H9 (cell line): Measurements from ENCODE around the gene PAFAH1B2. TPM values are rescaled to one million over a fixed set of nuclear protein-coding genes. Genes with fewer than 3 reads are reported as not detected.

Experiments used
- DNase-seq: peaks from one replicate; pipeline ENCODE4 v3.0.0-alpha.2; 2017
- H2AFZ ChIP-seq: one replicate; pipeline ENCODE4 v1.6.1; 2013; ENCODE audit warnings: mild to moderate bottlenecking, low read length, control low read depth, moderate library complexity
- H2AK5ac ChIP-seq: 2 replicates; pipeline ENCODE4 v1.6.1; 2013; ENCODE audit warnings: low read length, control low read depth, mixed read lengths; ENCODE audit not compliant: insufficient read length
- H2BK120ac ChIP-seq: one replicate; pipeline ENCODE4 v1.6.1; 2013; ENCODE audit warnings: low read depth, mild to moderate bottlenecking, low read length, control low read depth, inconsistent platforms; ENCODE audit not compliant: poor library complexity, severe bottlenecking
- H2BK12ac ChIP-seq: 2 replicates; pipeline ENCODE4 v1.6.1; 2013; ENCODE audit warnings: low read length, control low read depth, mixed read lengths, low read depth; ENCODE audit not compliant: insufficient read length
- H2BK15ac ChIP-seq: 2 replicates; pipeline ENCODE4 v1.6.1; 2013; ENCODE audit warnings: low read depth, low read length, control low read depth
- H2BK20ac ChIP-seq: one replicate; pipeline ENCODE4 v1.6.1; 2013; ENCODE audit warnings: low read depth, mild to moderate bottlenecking, low read length, control low read depth, inconsistent platforms; ENCODE audit not compliant: poor library complexity, severe bottlenecking
- H2BK5ac ChIP-seq: 2 replicates; pipeline ENCODE4 v1.6.1; 2013; ENCODE audit warnings: low read length, control low read depth, mixed read lengths; ENCODE audit not compliant: insufficient read length
- H3K14ac ChIP-seq: 2 replicates; pipeline ENCODE4 v1.6.1; 2013; ENCODE audit warnings: low read length, control low read depth; ENCODE audit not compliant: insufficient read depth
- H3K18ac ChIP-seq: 2 replicates; pipeline ENCODE4 v1.6.1; 2013; ENCODE audit warnings: low read depth, mild to moderate bottlenecking, mixed read lengths, low read length, control low read depth; ENCODE audit not compliant: insufficient read length
- H3K23ac ChIP-seq: 2 replicates; pipeline ENCODE4 v1.6.1; 2013; ENCODE audit warnings: low read length, control low read depth, mixed read lengths, low read depth; ENCODE audit not compliant: insufficient read length
- H3K23me2 ChIP-seq: 2 replicates; pipeline ENCODE4 v1.6.1; 2013; ENCODE audit warnings: low read depth, mild to moderate bottlenecking, mixed read lengths, low read length, control low read depth; ENCODE audit not compliant: insufficient read length, poor library complexity, severe bottlenecking
- H3K27ac ChIP-seq: 2 replicates; pipeline ENCODE4 v1.5.1; 2013; ENCODE audit warnings: low read length, control low read depth, mixed read lengths, low read depth; ENCODE audit not compliant: insufficient read length
- H3K27me3 ChIP-seq: 2 replicates; pipeline ENCODE4 v1.6.1; 2013; ENCODE audit warnings: low read length, control low read depth, inconsistent platforms; ENCODE audit not compliant: insufficient read depth
- H3K4ac ChIP-seq: 2 replicates; pipeline ENCODE4 v1.6.1; 2013; ENCODE audit warnings: low read depth, mild to moderate bottlenecking, control low read depth, inconsistent platforms, low read length, moderate library complexity
- H3K4me1 ChIP-seq: 2 replicates; pipeline ENCODE4 v1.6.1; 2013; ENCODE audit warnings: low read length, control low read depth, inconsistent platforms; ENCODE audit not compliant: insufficient read depth
- H3K4me2 ChIP-seq: 2 replicates; pipeline ENCODE4 v1.6.1; 2013; ENCODE audit warnings: low read length, control low read depth, mixed read lengths; ENCODE audit not compliant: insufficient read length, insufficient read depth
- H3K56ac ChIP-seq: 2 replicates; pipeline ENCODE4 v1.6.1; 2013; ENCODE audit warnings: low read depth, mild to moderate bottlenecking, mixed read lengths, low read length, control low read depth; ENCODE audit not compliant: insufficient read length
- H3K79me1 ChIP-seq: 2 replicates; pipeline ENCODE4 v1.6.1; 2013; ENCODE audit warnings: low read depth, mild to moderate bottlenecking, moderate library complexity, low read length, control low read depth, inconsistent platforms; ENCODE audit not compliant: insufficient read depth, poor library complexity, severe bottlenecking
- H3K79me2 ChIP-seq: 2 replicates; pipeline ENCODE4 v1.6.1; 2013; ENCODE audit warnings: low read length, control low read depth, inconsistent platforms; ENCODE audit not compliant: insufficient read depth
- H3K9ac ChIP-seq: 2 replicates; pipeline ENCODE4 v1.6.1; 2013; ENCODE audit warnings: low read length, control low read depth, mixed read lengths; ENCODE audit not compliant: insufficient read length; ENCODE audit errors: extremely low read depth
- H3K9me3 ChIP-seq: one replicate; pipeline ENCODE4 v1.6.1; 2013; ENCODE audit warnings: low read depth, low read length, inconsistent platforms; ENCODE audit not compliant: control insufficient read depth
- H3T11ph ChIP-seq: one replicate; pipeline ENCODE4 v1.6.1; 2013; ENCODE audit warnings: mild to moderate bottlenecking, low read length, control low read depth, inconsistent platforms
- H4K20me1 ChIP-seq: one replicate; pipeline ENCODE4 v1.6.1; 2013; ENCODE audit not compliant: control insufficient read depth, insufficient read length, insufficient read depth
- H4K5ac ChIP-seq: 2 replicates; pipeline ENCODE4 v1.6.1; 2013; ENCODE audit warnings: low read depth, mild to moderate bottlenecking, mixed read lengths, low read length, control low read depth; ENCODE audit not compliant: insufficient read length
- H4K8ac ChIP-seq: replicated peaks from 2 replicates; pipeline ENCODE4 v1.6.1; 2013; ENCODE audit warnings: low read length, control low read depth, mixed read lengths, low read depth; ENCODE audit not compliant: insufficient read length
- H4K91ac ChIP-seq: 2 replicates; pipeline ENCODE4 v1.6.1; 2013; ENCODE audit warnings: low read depth, mild to moderate bottlenecking, moderate library complexity, mixed read lengths, low read length, control low read depth; ENCODE audit not compliant: insufficient read length
- H3K27ac Mint-ChIP-seq, 3 experiments: 2 replicates in 2 of 3; 3 replicates in 1 of 3; pipeline ENCODE4 v1.8.0; 2020 to 2021; ENCODE audit warnings: mixed read lengths in 3 of 3, mild to moderate bottlenecking in 1 of 3, moderate library complexity in 1 of 3
- H3K27me3 Mint-ChIP-seq: 2 replicates; pipeline ENCODE4 v1.8.0; 2021; ENCODE audit warnings: low read depth, mild to moderate bottlenecking, moderate library complexity, mixed read lengths
- H3K36me3 Mint-ChIP-seq, 3 experiments: 2 replicates in 2 of 3; 3 replicates in 1 of 3; pipeline ENCODE4 v1.8.0; 2020 to 2021; ENCODE audit warnings: low read depth in 3 of 3, mixed read lengths in 3 of 3; ENCODE audit not compliant: insufficient read depth in 1 of 3
- H3K4me1 Mint-ChIP-seq, 2 experiments: 2 replicates each; pipeline ENCODE4 v1.8.0; 2020; ENCODE audit warnings: mixed read lengths in 2 of 2
- H3K4me3 Mint-ChIP-seq, 2 experiments: 2 replicates in 1 of 2; 3 replicates in 1 of 2; pipeline ENCODE4 v1.8.0; 2020 to 2021; ENCODE audit warnings: mild to moderate bottlenecking in 2 of 2, mixed read lengths in 2 of 2, moderate library complexity in 1 of 2
- H3K9me3 Mint-ChIP-seq, 2 experiments: 2 replicates in 1 of 2; 3 replicates in 1 of 2; pipeline ENCODE4 v1.8.0; 2020; ENCODE audit warnings: mild to moderate bottlenecking in 2 of 2, mixed read lengths in 2 of 2, moderate library complexity in 1 of 2
- WGBS: extraction: QIAGEN DNeasy Blood & Tissue Kit; methylation state at CpG from one replicate; pipeline ENCODE4 v1.1.7; 2013; ENCODE audit warnings: missing lambda C conversion rate, low lambda C conversion rate, mixed read lengths; ENCODE audit not compliant: insufficient read length; ENCODE audit errors: extremely low coverage; 5-methylcytosine and 5-hydroxymethylcytosine counted together
- total RNA-seq: library from RNA; stranded (reverse); gene quantifications from 2 replicates; pipeline ENCODE4 v1.2.1, GENCODE V29; 2021
- TF ChIP-seq, protein P1 (sequence below): fragments of 200-600 bp; sonication (generic); conservative IDR thresholded peaks from 3 replicates; pipeline ENCODE4 v1.8.0; 2021; ENCODE audit warnings: antibody characterized with exemption, mild to moderate bottlenecking

Gene PAFAH1B2
- total RNA-seq, 1 experiment from 2014 or later, result 161 TPM

DNA sequence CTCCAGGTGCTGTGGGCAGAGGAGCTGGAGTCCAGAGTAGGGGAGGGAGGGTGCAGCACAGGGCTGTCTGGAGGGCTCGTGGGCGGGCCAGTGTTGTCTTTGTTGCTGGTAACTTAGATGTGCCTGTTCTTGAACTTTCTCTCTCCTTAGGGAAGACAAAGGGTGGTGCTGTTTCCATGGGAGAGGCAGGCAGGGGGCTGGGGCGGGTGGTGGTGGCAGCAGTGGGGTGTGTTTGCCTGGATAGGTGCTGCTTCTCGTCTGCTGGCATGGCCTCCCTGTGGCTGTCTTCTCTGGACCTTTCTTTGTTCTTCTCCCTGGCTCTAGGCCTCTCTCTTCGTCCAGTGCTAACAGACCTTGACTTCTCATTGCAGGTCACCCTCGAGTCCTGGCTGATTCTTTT lies 42.9 kb downstream of the PAFAH1B2 start:
- Histone ChIP-seq H3K9ac (no peak overlapping the region), H3T11ph (no peak overlapping the region), H2BK12ac (no peak overlapping the region), H3K23ac (no peak overlapping the region), H4K20me1 (no peaks in the 10 kb centered on the region), H2BK20ac (no peak overlapping the region), H3K27me3 (no peaks in the 10 kb centered on the region), H3K23me2 (no peaks in the 10 kb centered on the region), H3K4me1 (no peaks in the 10 kb centered on the region), H4K8ac (no peak overlapping the region), H3K79me1 (no peaks in the 10 kb centered on the region), H3K56ac (no peak overlapping the region), H2AFZ (no peak overlapping the region), H2BK15ac (no peak overlapping the region), H3K18ac (no peak overlapping the region), H2BK5ac (no peak overlapping the region), H4K91ac (no peak overlapping the region), H3K9me3 (no peaks in the 10 kb centered on the region), H3K14ac (no peak overlapping the region), H3K4ac (no peak overlapping the region), H4K5ac (no peak overlapping the region), H3K4me2 (no peak overlapping the region), H2BK120ac (no peak overlapping the region), H3K79me2 (no peaks in the 10 kb centered on the region), H2AK5ac (no peak overlapping the region), H3K27ac (no peak overlapping the region)
- no CpG with 5 or more reads among the region's 6 CpGs for WGBS
- TF ChIP-seq, protein P1, sequence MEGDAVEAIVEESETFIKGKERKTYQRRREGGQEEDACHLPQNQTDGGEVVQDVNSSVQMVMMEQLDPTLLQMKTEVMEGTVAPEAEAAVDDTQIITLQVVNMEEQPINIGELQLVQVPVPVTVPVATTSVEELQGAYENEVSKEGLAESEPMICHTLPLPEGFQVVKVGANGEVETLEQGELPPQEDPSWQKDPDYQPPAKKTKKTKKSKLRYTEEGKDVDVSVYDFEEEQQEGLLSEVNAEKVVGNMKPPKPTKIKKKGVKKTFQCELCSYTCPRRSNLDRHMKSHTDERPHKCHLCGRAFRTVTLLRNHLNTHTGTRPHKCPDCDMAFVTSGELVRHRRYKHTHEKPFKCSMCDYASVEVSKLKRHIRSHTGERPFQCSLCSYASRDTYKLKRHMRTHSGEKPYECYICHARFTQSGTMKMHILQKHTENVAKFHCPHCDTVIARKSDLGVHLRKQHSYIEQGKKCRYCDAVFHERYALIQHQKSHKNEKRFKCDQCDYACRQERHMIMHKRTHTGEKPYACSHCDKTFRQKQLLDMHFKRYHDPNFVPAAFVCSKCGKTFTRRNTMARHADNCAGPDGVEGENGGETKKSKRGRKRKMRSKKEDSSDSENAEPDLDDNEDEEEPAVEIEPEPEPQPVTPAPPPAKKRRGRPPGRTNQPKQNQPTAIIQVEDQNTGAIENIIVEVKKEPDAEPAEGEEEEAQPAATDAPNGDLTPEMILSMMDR, result no peak
- Mint-ChIP-seq H3K36me3 (peaks cover 3 to 42% (median 29%) of the 10 kb centered on the region in 3 experiments; a peak in 6 of 7 replicates), H3K27me3 (no peaks in the 10 kb centered on the region), H3K4me3 (no peak overlapping the region), H3K9me3 (no peaks in the 10 kb centered on the region), H3K4me1 (no peaks in the 10 kb centered on the region; a peak in 1 of 4 replicates), H3K27ac (peak overlapping the region in 1 of 3 experiments; percentile 82; a peak in 3 of 7 replicates)
- no peak for DNase-seq
